DMS153 treated with DMSO at 0.1 percent for 48 hours (cell line): ENCODE measurements around the gene CLK1.

Experiments used
- DNase-seq: peaks from one replicate; lab custom pipeline; 2025; ENCODE audit not compliant: unreplicated experiment; lab: John Stamatoyannopoulos, UW

The CLK1 gene

DNA sequence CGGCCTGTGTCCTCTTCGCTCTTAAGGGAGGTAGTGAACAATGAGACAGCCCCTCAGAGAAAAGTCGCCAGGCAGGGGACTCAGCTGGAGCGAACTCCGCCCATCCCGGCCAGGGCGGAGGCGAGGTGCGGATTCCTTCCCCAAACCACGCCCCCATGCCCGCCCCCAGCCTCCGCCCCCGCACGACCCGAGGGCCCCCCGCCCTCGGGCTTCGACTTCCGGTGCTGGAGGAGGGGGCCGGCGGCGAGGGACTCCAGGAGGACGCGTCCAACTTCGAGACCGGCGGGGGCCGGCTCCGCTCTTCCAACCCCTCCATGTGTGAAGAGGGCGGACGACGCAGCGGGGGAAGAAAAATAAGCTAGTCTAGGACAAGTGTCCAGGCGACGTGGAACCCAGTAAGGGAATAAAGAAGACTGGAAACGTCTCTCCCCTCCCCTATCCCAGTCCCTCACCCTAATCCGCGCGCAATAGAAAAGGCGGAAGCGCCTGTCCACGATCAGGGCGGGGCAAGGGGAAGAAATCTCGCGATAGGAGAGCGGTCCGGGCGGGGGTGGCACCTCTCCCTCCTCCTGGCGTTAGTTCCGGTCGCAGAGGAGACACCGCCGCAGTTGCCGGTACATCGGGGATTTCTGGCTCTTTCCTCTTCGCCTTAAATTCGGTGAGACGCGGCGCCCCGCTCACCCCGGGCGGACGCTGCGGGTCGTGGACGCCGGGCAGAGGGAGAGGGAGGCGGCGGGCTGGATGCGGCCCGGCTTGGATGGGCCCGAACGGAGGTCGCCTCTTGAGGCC lies 52.9 kb downstream of the CLK1 start, which contains the start of gene BZW1:
Gene BZW1 (plus strand): TSS at position 578 of the 789 bp plus-strand sequence. CDS start 1,308 bp downstream, outside the sequence.
- DNase-seq, result peak; percentile 66

DNA sequence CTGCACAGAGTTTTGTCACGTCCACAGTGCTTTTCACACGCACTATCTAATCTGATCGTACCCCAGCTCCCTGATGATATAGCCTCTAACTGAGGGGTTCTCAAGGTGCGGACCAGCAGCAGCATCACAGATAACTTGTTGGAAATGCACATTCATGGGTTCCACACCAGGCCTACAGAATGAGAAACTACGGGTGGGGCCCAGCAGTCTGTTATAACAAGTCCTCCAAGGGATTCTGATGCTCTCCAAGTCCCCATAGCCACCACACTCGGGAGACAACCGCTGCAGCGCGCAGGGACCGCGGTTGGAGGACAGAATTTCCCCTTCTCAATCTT lies 53.5 kb downstream of the CLK1 start:
- no peak for DNase-seq

DNA sequence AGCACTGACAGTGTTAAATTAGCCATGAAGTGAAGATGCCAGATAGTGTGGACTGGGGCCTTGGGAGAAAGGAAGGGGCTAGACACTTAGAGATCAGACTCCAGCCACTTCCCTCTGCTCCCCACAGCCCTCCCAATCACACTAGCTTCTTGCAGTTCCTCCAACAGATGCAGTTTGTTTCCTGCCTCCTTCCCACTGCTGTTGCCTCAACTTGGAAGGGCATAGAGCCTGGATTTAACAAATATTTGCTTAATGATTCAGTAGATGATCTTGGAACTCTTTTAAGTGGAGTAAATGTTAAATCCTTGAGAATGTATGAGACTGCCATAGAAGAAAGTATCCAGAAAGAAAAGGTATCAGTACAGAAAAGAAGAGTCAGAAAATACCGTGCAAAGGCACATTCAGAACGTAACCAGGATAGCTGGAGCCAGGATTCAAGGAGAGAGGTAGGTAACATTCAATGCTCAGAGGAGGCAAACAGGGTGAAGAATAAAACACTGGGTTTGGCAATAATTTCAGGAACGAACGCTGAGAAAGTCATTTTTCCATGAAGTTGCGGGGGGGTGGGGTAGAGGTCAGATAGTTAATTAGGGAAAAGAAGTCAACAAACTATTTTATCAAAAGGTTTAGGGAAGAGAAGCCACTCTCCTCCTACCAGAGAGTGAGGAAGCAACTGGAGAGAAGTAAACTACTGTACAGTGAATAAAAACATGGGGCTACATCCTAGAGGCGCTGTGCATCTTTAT lies 54.0 kb downstream of the CLK1 start:
- DNase-seq, result no peak

DNA sequence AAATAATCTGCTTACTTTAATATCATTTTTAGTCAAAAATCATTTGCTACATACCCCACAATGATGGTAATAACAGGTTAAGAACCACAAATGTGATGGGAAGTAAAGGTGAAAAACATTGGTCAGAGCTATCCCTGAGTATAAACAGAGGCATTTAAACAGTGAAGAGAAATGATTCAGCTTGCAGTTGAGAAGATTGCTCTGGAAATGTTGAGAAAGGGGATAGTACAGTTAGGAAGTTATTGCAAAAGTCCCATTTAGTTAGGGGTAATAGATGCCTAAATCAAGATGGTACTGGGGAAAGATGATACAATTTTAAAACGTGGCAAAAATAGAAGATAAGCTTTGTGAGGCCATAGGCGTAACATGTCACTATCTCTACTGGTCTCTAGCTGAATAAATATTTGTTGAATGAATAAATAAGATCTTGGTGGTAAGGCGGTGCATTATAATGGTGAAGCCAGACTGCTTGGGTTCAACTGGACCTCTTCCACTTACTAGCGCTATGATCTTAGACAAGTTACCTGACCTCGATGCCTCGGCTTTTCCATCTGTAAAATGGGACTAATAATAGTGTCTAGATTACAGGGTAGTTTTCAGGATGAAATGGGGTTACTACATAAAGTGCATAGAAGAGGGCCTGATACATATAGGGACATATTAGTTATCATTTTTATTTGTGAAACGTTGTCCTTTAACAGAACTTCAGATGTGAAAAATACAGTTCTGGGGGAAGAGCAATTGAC lies 54.8 kb downstream of the CLK1 start:
- DNase-seq, result no peak
